GM18867 (cell line): Measurements from ENCODE around the gene ONECUT3.
"Not testable (repeated sequence)": the region's sequence is repeated elsewhere in the genome, so short reads cannot be mapped to it uniquely, and the experiment has no call there.

ENCODE experiments used
- ATAC-seq: cut with Tn5 transposase; IDR thresholded peaks from one replicate; pipeline ENCODE4 v1.9.1; 2021; ENCODE audit warnings: mild to moderate bottlenecking, moderate library complexity; ENCODE audit not compliant: unreplicated experiment

ONECUT3 gene

GRCh38 chr19:1752757-1753728 lies at the start of gene ONECUT3:
ONECUT3 (plus strand) TSS chr19:1753506; CDS start chr19:1753663, 157 bp downstream.
- no peak for ATAC-seq

GRCh38 chr19:1704339-1704738 lies 49.0 kb upstream of the ONECUT3 start:
- ATAC-seq: no peak

- no peak for ATAC-seq
Measured at GRCh38 chr19:1705367-1705766, 47.9 kb upstream of the ONECUT3 start.

DNA sequence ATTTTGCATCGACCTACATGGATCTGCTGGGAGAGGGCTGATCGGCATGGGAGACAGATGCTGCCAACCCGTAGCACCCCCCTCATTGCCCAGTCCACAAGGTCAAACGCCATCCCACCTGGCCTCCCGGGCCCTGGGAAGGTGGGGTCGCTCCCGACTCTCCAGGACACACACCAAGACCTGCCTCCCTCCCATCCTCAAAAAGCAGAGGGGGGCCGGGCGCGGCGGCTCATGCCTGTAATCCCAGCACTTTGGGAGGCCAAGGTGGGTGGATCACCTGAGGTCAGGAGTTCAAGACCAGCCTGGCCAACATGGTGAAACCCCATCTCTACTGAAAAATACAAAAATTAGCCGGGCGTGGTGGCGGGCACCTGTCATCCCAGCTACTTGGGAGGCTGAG lies 46.7 kb upstream of the ONECUT3 start:
- ATAC-seq: not testable (repeated sequence)

DNA sequence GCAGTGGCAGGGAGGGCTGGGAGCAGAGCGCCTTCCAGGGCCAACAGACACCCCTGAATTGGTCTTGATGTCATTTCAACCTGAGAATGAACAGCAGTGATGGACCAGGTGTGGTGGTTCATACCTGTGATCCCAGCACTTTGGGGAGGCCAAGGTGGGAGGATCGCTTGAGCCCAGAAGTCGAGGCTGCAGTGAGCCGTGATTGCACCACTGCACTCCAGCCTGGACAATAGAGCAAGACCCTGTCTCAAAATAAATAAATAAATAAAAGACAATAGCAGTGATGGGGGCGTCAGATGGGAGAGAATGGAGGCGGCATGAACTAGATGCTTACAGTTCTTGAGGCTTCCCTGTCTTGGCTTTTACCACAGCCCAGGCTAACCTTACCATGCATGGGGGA lies 46.1 kb upstream of the ONECUT3 start:
- ATAC-seq: no peak

- no peak for ATAC-seq
Measured at GRCh38 chr19:1713170-1713569, 40.1 kb upstream of the ONECUT3 start.

DNA sequence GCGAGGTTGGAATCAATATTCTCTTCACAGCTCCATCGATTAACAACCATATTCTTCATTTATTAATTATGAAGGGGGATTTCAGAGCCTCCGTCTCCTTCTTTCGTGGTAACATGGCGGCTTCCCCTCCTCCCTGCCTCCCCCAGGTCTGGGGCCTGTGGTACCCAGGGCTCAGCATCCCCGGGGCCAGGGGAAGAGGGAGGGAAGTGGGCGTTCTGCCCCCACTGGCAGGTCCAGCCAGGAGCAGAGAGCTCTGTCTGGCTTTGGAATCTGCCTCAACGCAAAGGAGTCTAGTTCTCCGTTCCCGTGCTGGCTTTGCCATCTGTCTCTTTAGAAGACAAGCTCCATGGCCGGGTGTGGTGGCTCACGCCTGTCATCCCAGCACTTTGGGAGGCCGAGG lies 37.8 kb upstream of the ONECUT3 start:
- no peak for ATAC-seq

DNA sequence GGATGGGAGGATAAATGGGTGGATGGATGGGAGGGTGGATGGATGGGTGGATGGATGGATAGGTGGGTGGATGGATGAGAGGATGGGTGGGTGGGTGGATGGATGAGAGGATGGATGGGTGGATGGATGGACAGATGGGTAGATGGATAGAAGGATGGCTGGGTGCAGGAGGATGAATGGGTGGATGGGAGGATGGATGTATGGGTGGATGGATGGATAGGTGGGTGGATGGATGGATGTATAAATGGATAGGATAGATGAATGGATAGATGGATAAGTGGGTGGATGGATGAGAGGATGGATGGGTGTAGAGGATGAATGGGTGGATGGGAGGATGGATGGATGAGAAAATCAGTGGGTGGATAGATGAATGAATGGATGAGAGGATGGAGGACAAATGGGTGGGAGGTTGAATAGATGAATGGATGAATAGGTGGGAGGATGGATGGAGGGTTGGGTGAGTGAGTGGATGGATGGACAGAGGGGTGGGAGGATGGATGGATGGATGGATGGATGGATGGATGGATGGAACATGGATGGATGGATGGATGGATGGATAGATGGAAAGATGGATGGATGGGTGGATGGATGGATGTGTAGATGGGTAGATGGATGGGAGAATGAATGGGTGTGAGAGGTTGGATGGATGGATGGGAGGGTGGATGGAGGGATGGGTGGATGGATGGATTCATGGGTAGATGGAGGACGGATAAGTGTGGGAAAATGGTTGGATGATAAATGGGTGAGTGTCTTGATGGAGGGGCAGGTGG lies 35.9 kb upstream of the ONECUT3 start:
- no peak for ATAC-seq

DNA sequence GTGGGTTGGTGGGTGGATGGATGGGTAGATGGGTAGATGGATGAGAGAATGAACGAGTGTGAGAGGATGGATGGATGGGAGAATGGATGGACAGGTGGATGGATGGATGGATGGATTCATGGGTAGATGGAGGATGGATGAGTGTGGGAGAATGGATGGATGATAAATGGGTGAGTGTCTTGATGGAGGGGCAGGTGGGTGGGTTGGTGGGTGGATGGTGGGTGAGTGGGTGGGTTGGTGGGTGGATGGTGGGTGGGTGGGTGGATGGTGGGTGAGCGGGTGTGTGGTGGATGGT lies 35.4 kb upstream of the ONECUT3 start:
- no peak for ATAC-seq

DNA sequence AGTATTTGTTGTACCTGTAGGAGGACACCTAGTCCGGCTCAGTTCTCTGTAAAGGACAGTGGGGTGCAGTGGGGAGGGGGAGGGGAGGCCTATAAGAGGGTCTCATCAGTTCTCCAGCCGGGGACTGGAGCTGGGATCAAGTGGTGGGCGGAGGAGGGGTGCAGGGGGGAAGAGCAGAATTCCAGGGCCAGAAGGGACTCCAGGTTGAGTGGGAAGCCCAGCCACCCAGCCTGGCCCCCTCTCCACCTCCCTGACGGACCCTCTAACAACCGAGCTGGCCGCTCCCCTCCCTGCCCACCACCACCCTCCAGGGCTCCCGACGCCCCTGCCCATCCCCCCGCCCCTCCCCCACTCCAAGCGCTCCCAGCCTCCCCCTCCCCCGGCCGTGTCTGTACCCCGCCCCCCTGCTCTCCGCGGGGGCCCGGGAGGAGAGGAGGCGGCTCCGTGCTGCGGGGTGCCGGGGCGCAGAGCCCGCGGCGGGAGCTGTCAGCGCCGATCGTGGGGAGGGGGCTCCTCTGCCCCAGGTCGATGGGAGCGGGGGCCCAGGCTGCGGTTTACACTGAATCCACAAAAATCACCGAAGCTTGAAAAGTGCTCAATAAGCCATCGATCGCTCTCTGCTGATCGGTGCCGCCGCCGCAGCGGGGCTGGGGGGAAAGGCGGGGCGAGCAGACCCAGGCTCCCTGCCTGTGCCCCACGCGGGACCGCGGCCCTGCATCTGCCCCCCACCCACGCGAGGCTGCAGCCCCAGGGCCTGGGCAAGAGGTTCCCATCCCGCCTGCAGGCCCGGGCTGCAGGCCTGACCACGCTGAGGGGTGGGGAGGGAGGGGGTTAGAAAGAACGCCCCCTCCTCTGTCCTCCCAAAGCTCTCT lies 34.6 kb upstream of the ONECUT3 start:
- no peak for ATAC-seq

- ATAC-seq: no peak
Measured at GRCh38 chr19:1719519-1719918, 33.8 kb upstream of the ONECUT3 start.

- ATAC-seq: no peak
Measured at GRCh38 chr19:1720237-1720636, 33.1 kb upstream of the ONECUT3 start.

GRCh38 chr19:1725100-1726064 lies 27.9 kb upstream of the ONECUT3 start:
- ATAC-seq: no peak

DNA sequence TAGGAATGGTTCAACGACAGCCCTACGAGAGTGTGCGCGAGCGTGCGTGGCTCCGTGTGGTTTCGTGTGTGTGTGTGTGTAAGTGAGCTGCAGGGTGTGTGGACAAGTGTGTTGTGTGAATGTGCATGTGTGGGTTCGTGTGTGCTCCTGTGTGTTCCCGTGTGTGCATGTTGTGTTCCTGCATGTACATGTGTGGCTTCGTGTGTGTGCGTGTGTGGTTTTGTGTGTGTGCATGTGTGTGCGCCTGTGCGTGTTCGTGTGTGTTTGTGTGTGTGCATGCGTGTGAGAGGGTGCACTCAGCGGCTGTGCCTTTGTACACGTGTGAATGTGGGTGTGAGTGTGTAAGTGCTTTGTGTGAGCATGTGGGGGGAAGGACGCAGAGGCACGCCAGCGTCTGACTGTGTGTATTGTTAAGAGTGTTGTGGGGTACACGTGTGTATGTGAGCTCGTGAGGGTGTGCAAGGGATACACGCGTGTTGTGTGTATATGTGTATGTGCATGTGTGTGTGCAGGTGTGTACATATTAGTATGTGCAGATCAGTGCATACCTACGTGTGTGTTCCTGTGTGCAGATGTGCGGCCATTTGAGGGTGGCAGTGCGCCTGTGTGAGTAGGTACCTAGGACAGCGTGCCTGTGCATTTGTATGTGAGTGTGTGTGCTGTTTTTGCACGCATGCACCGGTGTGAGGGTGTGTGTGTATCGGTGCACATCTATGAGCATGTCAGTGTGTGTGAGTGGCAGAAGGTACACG lies 24.3 kb upstream of the ONECUT3 start:
- ATAC-seq: no peak

DNA sequence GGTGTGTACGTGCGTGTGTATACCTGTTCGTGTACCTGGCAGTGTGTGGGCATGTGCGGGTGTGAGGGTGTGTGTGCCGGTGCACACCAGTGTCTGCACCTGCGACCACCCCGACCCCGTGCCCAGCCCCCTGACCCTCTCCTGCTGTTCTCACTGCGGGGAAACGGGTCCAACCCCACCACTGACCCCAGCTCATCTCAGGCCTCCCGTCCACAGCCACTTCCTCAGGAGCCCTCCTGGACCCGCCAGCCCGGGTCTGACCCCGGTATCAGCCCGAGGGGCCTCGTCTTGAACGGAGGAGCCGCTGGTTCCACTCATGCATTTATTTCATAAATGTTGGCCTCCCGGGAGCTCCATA lies 23.8 kb upstream of the ONECUT3 start:
- ATAC-seq: no peak

GRCh38 chr19:1730157-1730556 lies 23.1 kb upstream of the ONECUT3 start:
- no peak for ATAC-seq

DNA sequence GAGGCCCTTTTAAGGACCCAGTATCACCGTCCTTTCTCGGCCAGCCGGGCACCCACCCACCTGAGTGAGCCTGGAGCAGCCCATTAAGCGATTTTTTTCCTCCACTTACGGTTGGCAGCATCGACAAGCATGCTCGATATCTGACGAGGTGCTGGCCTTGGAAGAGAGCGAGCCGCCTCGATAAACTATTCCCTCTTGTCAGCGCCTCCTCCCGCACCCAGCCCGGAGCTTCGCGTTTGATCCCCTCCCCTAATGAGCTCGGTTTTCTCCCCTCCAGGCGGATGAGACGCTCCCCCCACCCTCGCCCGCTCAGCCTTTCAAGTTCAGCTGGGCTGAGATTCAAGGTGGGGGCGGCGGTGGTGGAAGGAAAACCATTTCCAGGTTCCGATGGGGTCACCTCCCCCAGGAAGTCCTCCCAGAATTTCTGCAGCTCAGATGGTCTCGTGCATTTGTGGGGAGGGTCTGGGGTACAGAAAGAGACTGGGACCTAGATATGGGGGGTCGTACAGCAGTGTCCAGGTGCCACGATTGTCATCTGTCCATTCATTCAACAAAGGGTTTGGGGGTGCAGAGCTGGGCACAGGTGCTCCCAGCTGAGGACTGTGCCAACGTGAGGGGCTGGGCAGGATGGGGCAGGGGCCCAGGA lies 18.9 kb upstream of the ONECUT3 start:
- ATAC-seq: no peak

- ATAC-seq: no peak
Measured at GRCh38 chr19:1736280-1736679, 17.0 kb upstream of the ONECUT3 start.

DNA sequence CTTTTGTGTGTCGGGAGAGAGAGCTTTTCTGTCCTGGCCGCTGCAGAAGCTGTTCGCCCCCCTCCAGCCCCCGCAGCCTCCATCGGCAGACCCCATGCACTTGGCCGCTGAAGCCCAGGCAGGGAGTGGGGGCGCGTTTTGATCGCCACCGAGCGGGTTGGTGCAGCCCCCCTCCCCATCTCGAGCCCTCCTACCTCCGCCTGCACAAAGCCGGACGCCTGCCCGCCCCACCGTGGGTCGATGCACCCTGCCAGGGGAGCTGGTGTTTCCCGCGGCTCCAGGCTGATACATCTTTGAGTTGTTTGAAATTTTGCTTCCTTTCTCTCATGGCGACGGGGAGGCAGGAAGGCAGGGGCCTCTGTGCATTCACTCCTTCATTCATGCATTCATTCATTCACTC lies 16.4 kb upstream of the ONECUT3 start:
- no peak for ATAC-seq
